ENCODE measurements around the gene RRP9. TPM values are rescaled to one million over a fixed set of nuclear protein-coding genes. Genes with fewer than 3 reads are reported as not detected.

Gene RRP9
- total RNA-seq, 1 donor from 2014 or later, result 10.5 TPM

DNA sequence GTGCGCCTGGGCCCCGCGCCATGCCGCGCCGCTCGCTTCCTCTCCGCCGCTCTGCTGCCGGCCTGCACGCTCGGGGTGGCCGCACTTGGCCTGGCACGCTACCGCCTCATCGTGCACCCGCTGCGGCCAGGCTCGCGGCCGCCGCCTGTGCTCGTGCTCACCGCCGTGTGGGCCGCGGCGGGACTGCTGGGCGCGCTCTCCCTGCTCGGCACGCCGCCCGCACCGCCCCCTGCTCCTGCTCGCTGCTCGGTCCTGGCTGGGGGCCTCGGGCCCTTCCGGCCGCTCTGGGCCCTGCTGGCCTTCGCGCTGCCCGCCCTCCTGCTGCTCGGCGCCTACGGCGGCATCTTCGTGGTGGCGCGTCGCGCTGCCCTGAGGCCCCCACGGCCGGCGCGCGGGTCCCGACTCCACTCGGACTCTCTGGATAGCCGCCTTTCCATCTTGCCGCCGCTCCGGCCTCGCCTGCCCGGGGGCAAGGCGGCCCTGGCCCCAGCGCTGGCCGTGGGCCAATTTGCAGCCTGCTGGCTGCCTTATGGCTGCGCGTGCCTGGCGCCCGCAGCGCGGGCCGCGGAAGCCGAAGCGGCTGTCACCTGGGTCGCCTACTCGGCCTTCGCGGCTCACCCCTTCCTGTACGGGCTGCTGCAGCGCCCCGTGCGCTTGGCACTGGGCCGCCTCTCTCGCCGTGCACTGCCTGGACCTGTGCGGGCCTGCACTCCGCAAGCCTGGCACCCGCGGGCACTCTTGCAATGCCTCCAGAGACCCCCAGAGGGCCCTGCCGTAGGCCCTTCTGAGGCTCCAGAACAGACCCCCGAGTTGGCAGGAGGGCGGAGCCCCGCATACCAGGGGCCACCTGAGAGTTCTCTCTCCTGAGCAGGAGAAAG is 14.4 kb upstream of the RRP9 start:
- Histone ChIP-seq H3K27me3 (peaks cover 64% of the 10 kb centered on the region), H2AFZ (replicated peaks) (peak overlapping the region; percentile 75)

DNA sequence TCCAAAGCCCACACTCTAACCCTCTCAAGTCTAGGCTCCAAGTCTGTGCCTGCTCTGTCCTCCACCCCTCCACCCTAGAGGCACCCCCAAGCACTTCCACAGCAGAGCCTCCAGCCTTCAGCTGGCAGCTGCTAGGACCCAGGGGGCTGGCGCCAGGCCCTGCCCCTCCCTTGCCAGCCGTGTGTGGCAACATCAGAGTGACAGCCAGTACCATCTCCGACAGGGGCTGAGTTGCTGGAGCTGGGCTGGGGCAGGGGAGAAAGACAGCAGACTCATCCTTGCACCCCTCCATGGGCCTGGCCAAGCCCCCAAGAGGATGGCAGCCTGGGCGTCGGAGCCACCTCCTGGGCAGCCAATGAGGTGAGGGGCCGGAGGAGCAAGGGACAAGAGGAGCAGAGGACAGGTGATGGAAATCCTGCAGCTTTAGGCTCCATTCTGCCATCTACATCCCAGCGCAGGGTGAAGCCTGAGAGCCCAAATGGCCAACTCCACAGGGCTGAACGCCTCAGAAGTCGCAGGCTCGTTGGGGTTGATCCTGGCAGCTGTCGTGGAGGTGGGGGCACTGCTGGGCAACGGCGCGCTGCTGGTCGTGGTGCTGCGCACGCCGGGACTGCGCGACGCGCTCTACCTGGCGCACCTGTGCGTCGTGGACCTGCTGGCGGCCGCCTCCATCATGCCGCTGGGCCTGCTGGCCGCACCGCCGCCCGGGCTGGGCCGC is 13.6 kb upstream of the RRP9 start, which contains the start of gene GPR62:
Gene GPR62, plus strand, starts transcription at position 207 of the 718 bp plus-strand sequence. Its CDS starts 272 bp downstream, at position 479.
- no peaks in the 10 kb centered on the region for H3K9me3 ChIP-seq (ENCODE audit: low read depth)
- H3K4me2 ChIP-seq, result peak within 1 kb of the TSS; percentile 85
- Mint-ChIP-seq H3K27ac (no peak within 1 kb of the TSS), H3K4me1 (peaks cover 10% of the 10 kb centered on the region), H3K9me3 (no peaks in the 10 kb centered on the region), H3K4me3 (no peak within 1 kb of the TSS), H3K27me3 (ENCODE audit: insufficient read depth, low read depth) (peaks cover 4% of the 10 kb centered on the region), H3K36me3 (peaks cover 3% of the 10 kb centered on the region)
- DNase-seq (ENCODE audit: low spot score), result no peak
- no peak within 1 kb of the TSS for H3K27ac ChIP-seq
- peaks cover 13% of the 10 kb centered on the region for H3K4me1 ChIP-seq
- H3K27me3 ChIP-seq, result peaks cover 67% of the 10 kb centered on the region
- peak within 1 kb of the TSS; percentile 46 for H3K4me3 ChIP-seq
- no peak for TF ChIP-seq EZH2 (IDR thresholded peaks at IDR 0.05)
- TF ChIP-seq CTCF (IDR thresholded peaks at IDR 0.05), result no peak
- peak; percentile 37 for TF ChIP-seq EZH2phosphoT487 (IDR thresholded peaks at IDR 0.05)
- peaks cover 21% of the 10 kb centered on the region for H3F3A ChIP-seq (ENCODE audit: low read depth)
- peak within 1 kb of the TSS; percentile 75 for H2AFZ ChIP-seq (replicated peaks)
- peaks cover 21% of the 10 kb centered on the region for H4K20me1 ChIP-seq (ENCODE audit: low read depth)
- H3K79me2 ChIP-seq (ENCODE audit: low read depth), result no peaks in the 10 kb centered on the region
- H3K9ac ChIP-seq, result no peak within 1 kb of the TSS
- no peaks in the 10 kb centered on the region for H3K36me3 ChIP-seq

More for the DNA sequence above, 14.4 kb upstream of the RRP9 start:
- Histone ChIP-seq H3K9ac (no peak overlapping the region), H4K20me1 (ENCODE audit: low read depth) (peaks cover 27% of the 10 kb centered on the region), H3K4me3 (peak overlapping the region; percentile 46), H3K9me3 (ENCODE audit: low read depth) (no peaks in the 10 kb centered on the region), H3K4me2 (peak overlapping the region; percentile 85), H3F3A (ENCODE audit: low read depth) (peaks cover 21% of the 10 kb centered on the region), H3K27ac (no peak overlapping the region), H3K4me1 (peaks cover 13% of the 10 kb centered on the region), H3K36me3 (no peaks in the 10 kb centered on the region), H3K79me2 (ENCODE audit: low read depth) (no peaks in the 10 kb centered on the region)
- peak; percentile 67 for TF ChIP-seq CTCF (IDR thresholded peaks at IDR 0.05)
- peak; percentile 70 for TF ChIP-seq EZH2 (IDR thresholded peaks at IDR 0.05)
- TF ChIP-seq EZH2phosphoT487 (IDR thresholded peaks at IDR 0.05), result peak; percentile 51
- Mint-ChIP-seq H3K4me3 (no peak overlapping the region), H3K9me3 (no peaks in the 10 kb centered on the region), H3K36me3 (peaks cover 3% of the 10 kb centered on the region), H3K27ac (no peak overlapping the region), H3K4me1 (peaks cover 10% of the 10 kb centered on the region), H3K27me3 (ENCODE audit: insufficient read depth, low read depth) (peaks cover 4% of the 10 kb centered on the region)
- DNase-seq (ENCODE audit: low spot score), result peak; percentile 84

DNA sequence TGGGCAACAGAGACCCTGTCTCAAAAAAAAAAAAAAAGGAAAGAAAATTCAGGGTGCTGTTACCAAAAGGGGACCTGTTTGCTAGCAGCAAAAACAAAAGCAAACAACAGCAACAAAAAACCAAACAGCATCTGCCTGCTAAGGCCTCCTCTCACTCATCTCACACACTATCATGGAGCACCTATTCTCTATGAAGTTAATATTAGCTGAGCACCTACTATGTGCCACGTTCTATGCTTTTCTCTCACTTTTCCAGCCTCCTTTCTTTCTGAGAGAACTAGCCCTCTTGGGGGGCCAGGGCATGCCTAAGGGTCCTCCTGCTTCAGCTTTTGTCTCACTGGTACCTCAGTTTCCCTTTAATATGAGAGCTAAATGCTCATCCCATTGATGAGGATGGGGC is 13.0 kb upstream of the RRP9 start:
- peaks cover 73% of the 10 kb centered on the region for H3K27me3 ChIP-seq
- H3K79me2 ChIP-seq (ENCODE audit: low read depth), result no peaks in the 10 kb centered on the region
- Mint-ChIP-seq H3K27ac (no peak overlapping the region), H3K4me3 (no peak overlapping the region), H3K27me3 (ENCODE audit: insufficient read depth, low read depth) (peaks cover 4% of the 10 kb centered on the region), H3K36me3 (peaks cover 3% of the 10 kb centered on the region), H3K9me3 (no peaks in the 10 kb centered on the region), H3K4me1 (peaks cover 10% of the 10 kb centered on the region)
- H3K4me3 ChIP-seq, result no peak overlapping the region
- TF ChIP-seq CTCF (IDR thresholded peaks at IDR 0.05) (no peak), EZH2phosphoT487 (IDR thresholded peaks at IDR 0.05) (no peak), EZH2 (IDR thresholded peaks at IDR 0.05) (no peak)
- H4K20me1 ChIP-seq (ENCODE audit: low read depth), result peaks cover 17% of the 10 kb centered on the region
- no peak overlapping the region for H3K27ac ChIP-seq
- H3K9me3 ChIP-seq (ENCODE audit: low read depth), result no peaks in the 10 kb centered on the region
- no peak overlapping the region for H3K4me2 ChIP-seq
- H3F3A ChIP-seq (ENCODE audit: low read depth), result peaks cover 21% of the 10 kb centered on the region
- peaks cover 13% of the 10 kb centered on the region for H3K4me1 ChIP-seq
- H3K36me3 ChIP-seq, result no peaks in the 10 kb centered on the region
- no peak overlapping the region for H3K9ac ChIP-seq
- H2AFZ ChIP-seq (replicated peaks), result no peak overlapping the region
- DNase-seq (ENCODE audit: low spot score), result no peak

Measured in neural progenitor cell (in vitro differentiated cells).